ENCODE measurements around the gene ILDR2.

Gene ILDR2

DNA sequence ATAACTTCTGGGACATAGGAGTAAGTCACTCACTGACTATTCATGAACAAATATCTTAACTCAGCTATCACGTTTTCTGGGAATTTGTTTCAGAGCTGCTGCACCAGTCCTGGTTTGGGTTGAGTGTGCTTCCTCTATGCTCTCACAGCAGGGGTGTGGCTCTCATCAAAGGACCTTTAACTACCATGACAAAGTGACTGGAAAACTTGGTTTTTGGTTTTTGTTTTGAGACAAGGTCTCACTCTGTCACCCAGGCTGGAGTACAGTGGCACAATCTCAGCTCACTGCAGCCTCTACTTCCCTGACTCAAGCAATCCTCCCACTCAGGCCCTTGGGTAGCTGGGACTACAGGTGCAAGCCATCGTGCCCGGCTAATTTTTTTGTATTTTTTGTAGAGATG is 4.1 kb downstream of the ILDR2 start:
- DNase-seq, result no peak

DNA sequence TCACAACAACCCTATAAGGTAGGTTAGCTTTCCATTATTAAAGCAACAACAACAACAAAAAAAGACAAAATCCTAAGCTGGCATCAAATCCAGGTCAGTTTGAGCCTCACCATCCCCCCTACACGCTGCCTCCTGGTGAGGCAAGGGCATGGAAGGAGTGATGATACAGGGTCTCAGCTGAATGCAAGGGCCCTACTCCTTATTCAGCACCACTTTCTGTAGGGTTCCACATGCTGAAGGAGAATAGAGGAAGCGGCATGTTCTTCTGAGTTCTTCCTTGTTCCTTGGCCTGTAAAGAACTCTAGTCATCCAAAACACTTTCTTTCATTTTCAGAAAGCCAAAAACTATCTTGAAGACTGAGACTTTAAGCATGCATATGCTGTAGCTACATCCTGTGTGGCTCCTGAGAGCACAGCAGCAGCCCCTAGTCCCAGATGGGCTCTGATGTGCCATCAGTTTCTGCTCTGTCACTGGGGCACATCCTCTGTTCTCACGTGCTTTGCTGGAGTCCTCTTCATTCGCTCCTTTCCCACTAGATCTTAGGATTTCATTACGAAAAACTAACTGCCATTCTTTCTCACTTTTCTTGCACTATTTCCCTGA is 6.2 kb downstream of the ILDR2 start:
- no peak for DNase-seq

DNA sequence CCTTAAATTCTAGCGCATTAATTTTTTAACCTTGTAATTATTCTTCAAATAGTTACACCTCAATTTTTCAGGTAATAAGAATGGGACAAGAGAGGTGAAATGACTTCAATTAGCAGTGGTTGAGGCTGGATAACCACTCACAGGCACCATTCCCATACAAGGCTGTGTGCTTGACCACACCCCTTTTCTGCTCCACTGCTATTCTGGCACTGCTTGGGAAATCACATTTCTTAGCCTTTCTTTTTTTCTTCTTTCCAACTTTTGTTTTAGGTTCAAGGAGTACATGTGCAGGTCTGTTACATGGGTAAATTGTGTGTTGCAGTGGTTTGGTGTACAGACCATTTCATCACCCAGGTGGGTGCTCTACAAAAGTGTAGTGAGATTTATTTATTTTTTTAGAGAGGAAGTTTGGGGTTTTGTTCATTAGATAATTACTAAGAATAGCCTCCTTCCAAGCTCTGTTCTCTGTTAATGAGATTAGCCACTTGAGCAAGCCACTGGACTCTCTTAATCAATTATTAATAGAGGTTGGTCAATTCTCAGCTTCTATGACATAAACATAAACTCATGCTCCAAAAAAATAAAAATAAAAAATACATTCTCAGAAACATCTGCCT is 14.4 kb downstream of the ILDR2 start:
- no peak for DNase-seq

DNA sequence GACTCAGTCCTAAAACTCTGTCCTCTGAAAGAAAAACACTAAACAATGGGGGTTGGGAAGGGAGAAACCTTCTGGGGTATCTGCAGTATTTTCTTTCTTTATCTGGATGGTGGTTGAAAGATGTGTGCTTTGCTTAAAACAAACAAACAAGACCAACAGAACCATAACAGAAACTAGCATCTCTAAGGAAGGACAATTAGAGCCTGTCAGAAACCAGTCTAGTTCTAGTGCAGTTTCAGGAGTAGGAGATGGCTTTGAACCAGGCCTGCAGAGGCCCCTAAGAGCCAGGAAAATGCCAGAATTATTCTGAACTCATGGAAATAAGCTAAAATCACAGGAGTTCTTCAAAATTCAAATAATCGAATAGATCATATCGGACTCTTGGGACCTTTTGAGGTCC is 18.5 kb downstream of the ILDR2 start:
- no peak for DNase-seq

DNA sequence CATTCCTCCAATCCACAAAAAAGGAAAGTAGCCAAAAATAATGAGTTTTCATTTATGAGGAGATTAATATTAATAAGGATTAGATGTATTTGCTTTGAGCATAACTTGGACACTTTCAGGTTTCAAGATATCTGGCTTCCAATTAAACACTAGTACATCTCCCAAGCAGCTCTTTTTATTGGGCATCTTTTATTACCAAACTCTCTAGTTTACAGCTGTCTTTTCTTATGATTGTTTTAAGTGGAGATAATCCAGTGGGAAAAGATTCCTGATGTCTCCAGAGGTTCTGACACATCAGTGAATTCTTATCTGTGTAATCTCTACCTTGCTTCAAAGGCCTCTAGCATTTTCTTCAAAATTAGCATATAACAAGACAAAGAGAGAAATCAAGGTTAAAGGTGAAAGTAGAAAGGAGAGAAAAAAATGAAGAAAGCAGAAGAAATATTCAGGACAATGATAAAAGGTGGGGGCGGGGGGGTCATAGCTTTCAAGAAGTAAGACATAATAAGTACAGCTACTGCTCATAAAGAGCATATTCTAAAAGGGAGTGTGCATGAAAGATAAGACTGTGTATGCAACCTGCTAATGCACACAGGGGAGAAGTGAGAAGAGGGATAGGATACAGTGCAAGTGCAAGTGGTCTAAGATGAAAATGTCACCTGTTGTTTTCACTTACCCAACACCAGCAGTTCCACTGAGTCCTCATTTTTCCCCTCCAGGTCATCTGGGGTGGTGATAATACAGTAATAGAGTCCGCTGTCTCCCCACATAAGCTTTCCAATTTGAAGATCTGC is 19.1 kb downstream of the ILDR2 start:
- no peak for DNase-seq

DNA sequence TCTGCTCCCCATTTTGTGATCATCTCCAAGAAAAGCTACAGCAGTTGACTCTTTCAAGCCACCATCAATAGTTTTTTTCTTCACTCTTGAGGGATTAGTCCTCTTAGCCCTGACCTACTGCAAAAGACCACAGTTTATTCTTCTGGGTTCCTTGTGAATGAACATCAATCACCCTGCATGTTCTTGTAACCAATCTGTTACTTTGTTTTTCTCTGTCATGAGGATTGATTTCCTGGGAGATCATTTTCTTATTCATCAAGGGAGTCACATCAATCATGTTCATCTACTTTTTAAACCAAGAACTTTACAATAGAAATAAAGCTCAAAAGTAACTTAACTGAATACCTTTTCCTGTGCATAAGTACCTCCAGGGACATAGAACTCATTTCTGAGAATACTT is 21.8 kb downstream of the ILDR2 start:
- DNase-seq, result no peak

DNA sequence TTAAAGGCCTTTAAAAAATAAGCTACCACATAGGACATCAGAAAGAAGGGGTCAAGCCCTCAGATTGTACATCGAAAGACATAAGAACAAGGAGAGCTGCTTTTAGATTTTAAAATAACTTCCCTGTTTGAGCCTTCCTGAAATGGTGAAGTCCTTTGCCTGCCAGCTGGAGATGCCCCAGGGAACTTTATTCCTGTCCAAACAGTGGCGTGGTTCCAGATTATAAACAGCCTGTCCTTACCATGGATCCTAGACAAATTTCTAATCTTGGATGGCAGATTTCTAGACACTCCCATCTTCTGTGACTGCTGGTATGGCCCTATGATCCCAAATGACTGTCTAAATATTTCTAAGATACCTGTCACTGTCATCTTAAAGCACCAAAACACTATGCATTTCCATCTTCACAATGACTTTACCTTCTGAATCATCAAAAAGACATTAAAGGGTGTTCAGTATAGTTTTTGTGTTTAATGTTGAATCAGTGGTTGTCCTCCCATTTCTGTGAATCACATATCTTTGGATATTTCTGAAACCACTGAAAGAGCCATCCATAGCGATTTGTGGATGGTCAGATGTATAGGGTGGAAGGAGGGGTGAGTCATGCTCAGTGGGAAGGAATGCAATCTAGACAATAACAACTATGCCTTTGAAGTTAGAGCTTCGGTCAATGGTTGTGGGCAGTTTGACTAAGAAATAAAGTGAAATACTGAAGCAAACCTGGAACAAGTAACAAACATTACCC is 23.2 kb downstream of the ILDR2 start:
- DNase-seq, result no peak

DNA sequence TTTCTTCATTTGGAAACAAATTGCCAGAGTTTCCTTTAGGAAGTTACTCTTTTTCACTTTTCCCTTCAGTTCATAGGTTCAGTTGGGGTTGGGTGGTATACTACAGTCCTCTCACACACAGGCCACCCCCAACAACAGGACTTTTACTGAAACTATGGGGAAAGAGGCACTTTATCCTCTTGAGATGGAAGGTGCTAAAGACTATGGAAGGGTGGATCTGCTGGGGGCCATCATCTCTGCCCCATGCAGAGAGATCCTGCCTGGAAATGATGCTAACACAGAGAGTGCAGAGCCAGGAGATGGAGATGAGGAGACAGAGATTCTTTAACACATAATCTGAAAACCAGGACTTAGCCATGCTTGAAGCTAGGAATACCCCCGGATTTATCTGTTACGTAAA is 24.3 kb downstream of the ILDR2 start:
- no peak for DNase-seq

DNA sequence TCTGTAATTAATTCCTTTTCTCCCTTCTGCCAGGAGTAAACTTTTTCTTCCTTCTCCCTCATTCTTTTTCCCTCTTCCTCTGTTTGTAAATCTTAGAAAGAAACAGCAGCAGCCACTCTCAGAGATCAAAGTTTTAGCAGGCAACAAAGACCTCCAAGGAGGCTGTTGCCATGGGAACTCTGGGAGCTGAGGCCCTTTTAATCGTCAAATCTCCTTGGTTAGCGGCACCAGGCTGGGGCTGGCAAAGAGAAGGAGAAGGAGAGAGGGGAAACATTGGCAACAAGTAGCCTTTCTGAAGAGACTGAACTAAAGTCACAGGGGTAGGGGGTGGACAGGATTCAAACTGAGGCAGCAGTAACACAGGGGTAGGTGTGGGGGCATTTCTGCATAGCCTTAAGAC is 25.2 kb downstream of the ILDR2 start:
- DNase-seq, result no peak

DNA sequence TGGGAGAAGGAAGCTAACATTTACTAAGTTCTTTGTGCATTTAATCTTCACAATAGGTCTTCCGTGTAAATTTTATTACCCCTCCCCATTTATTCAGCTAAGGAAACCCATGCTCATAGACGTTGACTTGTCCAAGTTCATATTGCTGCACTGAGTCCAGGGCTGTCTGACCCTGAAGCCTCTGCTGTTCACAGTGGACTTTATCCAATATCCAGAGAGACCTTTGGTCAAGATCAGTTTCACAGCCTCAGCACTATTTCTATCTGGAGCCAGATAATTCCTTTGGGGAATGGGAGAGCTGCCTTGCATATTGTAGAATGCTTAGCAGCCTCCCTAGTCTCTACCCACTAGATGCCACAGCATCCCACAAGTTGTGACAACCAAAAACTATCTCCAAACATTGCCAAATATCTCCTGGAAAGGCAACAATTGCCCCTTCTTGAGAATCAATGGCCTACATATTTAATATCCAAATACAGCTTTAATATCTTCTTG is 26.4 kb downstream of the ILDR2 start:
- DNase-seq, result no peak

DNA sequence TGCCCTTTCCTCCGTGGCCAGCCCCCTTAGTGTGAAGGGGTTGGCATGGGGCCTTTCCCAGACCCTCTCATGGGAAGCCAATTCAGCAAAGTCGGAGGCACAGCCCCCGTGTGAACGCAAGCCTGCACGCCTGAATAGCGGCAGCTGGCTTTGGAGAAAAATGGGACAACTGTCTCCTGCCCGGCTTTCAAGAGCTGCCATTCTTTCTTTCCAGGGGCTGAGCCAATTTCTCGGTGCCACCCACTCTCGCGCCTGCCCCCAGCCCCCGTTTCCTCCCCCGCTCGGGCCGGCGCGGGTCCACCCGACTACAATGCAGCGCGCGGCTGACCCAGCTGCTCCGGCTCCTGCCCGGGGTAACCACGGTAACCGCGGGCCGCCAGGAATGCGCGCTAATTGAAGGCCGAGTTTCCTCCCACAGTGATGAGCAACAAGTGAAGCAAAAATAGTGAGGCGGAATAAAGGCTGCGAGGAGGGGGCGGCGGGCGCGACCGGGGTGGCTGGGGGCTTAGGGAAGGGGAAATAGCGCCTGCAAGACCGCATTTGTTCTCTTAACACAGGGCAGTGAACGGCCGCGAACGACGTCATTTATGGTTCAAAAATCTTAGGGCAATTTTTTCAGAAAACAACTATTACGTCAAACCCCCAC is 27.8 kb downstream of the ILDR2 start:
- no peak for DNase-seq

DNA sequence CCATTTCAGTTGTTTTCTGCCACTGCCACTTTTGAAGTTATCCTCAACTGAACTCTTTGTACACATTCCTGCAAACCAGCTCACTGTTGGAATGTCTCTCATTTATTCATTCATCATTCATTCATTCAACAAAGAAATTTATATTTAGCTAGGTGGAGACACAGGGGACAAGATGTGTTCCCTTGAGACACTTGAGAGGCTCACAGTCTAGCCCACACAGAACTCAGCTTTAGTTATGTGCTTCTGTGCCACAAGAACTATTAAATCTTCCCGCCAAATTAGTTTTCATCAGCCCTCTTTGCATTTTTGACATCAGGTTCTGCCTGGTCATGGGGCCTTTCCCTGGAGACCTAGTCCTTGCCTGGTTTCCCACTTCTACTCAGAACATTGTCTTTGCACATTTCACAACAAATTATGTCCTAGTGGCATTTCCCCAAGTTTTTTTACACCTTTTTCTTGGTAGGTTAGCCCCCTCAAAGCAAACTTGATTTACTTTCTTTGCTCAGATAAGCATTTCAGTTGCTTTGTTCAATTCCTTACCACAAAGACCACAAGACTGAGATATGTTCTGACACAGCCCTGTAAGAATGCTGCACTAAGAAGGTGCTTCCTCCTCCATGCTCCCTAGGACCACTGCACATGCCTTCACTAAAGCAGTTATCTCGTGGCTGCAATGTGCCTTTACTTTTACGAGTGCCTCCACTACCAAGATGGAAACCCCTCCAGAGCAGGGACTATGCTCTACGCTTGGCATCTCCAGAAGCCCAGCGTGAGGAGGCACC is 31.0 kb downstream of the ILDR2 start:
- no peak for DNase-seq

DNA sequence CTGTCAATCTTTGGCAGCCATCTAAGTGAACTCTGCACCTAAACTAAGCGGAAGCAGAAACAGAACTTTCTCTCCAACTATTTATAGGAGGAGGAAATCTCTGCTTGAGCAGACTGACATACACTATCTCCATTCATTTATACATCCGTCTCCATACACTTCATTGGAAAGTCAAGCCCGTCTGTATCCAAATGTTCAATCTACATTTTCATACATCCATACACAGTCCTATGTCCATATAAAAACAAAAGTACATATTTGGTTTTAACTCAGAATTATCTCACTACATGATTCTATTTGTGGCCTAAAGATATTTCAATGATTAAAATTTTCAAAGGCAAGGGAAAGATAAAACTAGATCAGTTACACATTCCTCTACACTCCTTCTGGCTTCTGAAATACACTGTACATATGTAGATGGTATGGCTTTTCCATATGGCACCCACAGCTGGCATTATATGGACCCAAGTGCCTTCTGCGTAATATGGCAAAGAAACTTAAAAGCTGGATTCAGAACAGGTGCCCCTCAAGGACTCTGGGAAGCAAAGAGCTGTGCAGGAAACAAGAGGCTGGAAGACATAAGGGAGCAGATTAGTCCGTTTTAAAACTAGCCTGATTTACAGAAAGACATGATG is 35.5 kb downstream of the ILDR2 start:
- DNase-seq, result no peak

DNA sequence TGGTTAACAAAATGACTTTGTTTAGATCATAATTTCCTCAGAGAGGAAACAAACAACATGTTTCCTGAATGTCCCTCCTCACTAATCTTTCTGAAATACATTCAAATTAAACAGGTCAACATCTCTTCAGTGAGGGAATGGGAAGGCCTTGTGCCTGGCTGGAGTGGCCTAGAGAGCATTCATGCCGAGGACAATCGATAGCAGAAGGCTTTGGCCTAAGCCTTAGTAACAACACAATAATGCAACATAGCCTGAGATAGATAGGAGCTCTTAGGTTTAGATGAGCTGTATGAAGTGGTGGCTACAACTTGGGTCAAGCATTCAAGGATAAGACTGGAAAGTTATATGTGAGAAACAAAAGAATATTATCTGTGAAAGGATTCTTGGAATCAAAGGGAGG is 37.4 kb downstream of the ILDR2 start:
- DNase-seq, result no peak

DNA sequence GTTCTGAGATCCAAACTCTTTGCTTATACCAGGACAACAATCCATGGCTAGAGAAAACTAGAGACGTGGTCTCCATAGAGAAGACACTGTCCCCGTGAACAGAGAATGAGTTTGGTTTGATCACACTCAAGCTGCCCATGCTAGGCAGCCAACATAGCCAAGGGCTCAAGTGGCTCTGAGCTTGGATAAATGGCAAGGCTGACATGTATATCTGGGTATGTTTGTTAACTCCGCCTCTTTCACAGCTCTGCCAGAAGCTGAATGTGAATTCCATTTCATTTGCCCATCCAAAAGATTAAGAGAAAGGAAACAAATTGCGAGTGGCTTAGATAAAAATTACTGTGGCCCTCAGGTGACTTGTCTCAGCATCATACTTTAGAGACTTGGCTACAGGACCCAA is 38.0 kb downstream of the ILDR2 start:
- DNase-seq, result no peak

DNA sequence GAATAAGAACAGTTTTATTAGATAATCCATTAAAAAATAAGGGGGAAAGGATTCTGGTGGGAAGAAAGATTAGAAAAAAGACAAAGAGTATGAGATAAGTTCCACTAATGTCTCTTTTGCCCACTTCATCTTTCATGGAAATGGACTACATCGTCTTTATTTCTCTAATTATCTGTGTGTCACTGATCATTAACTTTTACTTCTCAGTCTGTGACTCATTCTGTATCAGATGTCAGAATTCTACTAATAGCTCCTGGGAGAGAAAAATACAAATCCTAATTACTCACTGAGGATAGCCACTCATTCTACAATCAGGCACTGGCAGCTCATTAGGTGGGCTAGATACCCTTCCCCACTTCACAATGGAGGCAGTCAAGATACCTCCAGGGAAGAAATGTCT is 41.7 kb downstream of the ILDR2 start:
- DNase-seq, result no peak

DNA sequence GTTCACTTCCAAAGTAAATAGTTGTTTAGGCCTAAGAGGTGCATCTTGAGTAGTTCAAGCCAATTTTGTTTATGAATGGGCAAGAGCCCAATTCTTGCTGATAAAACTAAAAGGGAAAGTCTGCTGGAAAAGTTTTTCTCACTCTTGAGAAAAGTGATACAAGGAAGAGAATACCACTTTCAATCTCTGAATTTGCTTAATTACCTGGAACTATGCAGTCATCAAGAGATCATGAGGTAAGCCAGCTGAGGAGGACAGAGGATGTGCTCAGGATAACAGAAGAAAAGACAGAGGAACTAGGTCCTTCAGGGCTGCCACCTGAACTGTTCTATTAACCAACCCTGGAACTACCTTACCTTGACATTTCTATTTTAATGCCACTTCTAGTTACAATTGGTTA is 42.2 kb downstream of the ILDR2 start:
- DNase-seq, result no peak

DNA sequence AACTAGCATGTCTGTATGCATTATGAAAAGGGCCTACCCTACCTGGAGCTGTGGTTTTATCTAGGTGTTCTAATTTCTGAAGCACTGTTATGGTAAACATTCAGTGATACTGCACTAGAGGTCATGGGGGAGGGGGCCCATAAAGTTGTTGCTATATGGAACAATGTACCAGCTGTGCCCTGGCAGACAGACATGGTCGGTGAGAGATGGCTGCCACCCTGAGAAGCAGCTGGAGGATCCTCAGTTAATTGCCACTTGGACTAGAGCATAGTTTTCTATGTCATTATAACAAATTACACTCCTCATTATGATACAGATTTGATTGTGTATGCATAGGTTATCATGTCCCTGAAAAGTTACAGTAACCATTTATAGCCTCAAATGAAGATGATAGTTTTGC is 45.4 kb downstream of the ILDR2 start:
- DNase-seq, result no peak

DNA sequence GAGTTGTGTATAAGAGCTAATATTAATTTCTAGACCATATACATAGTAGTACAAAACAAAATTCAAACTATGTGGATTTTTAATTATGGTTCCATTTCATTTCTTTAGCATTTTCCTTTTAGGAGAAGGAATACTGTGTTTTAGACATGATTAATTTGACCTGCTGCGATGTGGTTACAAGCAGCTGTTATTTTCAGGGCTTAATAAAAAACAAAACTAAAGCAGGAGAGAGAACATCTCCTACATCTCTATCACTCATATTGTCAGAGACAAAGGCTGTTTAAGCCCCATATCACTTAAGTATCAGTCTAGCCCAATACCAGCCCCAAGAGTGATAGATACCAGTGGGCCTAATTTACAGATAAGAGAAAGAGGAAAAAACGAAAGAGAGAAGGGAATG is 47.6 kb downstream of the ILDR2 start:
- no peak for DNase-seq

DNA sequence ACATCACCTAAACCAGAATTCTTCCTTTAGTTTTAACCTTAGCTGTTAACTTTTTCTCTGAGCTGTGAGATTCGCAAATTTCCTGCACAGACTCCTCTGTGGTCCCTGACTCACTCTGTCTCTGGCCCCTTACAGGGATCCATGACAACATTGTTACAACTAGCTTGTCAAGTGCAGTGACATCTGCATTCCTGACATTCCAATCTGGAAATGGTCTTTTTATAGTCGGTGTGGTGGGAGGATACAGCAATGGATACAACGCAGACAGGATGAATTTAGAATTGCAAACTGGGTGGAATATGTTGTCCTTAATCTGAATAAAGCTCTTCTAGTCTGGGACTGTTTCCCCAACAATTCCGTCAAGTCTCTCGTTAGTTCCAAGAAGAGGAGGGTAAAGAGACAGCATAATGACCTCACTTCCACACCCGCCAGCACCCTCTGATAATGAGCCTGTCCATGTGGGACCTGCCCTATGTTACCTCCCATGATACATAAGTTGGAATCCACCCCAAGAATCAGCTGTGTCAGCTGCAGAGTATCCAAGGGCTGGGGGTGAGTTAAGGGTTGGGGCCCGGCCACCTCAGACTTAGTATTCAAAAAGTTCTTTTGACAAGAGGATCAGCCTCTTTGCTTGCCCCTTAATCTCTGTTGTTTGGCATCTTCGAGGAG is 49.4 kb downstream of the ILDR2 start:
- no peak for DNase-seq

All from activated CD4-positive, alpha-beta T cell treated with anti-CD3 and anti-CD28 coated beads for 4 hours (primary cell).